DOHH2 (cell line): ENCODE data around the gene SRD5A1.

ENCODE experiments used
- H3F3A ChIP-seq: fragments of 200-600 bp; sonication (generic), shearing (Covaris generic); 2 replicates; pipeline ENCODE4 v1.6.0; 2016; ENCODE audit warnings: antibody characterized with exemption, mild to moderate bottlenecking; ENCODE audit not compliant: control insufficient read depth, insufficient read depth
- H3K27ac ChIP-seq: fragments of 200-600 bp; sonication (generic); 2 replicates; pipeline ENCODE4 v1.5.1; 2014; ENCODE audit warnings: low read depth, mild to moderate bottlenecking, low read length, moderate library complexity
- H3K27me3 ChIP-seq: fragments of 200-600 bp; sonication (generic); 2 replicates; pipeline ENCODE4 v1.6.1; 2014; ENCODE audit warnings: mild to moderate bottlenecking, low read length, mixed read lengths; ENCODE audit not compliant: control insufficient read depth
- H3K36me3 ChIP-seq: fragments of 200-600 bp; sonication (generic); 2 replicates; pipeline ENCODE4 v1.6.1; 2014; ENCODE audit warnings: mild to moderate bottlenecking, low read length, moderate library complexity, mixed read lengths; ENCODE audit not compliant: control insufficient read depth
- H3K4me1 ChIP-seq: fragments of 200-600 bp; sonication (generic); 2 replicates; pipeline ENCODE4 v1.6.1; 2014; ENCODE audit warnings: mild to moderate bottlenecking, low read length, mixed read lengths; ENCODE audit not compliant: control insufficient read depth
- H3K4me2 ChIP-seq: fragments of 200-600 bp; sonication (generic); 2 replicates; pipeline ENCODE4 v1.6.0; 2014; ENCODE audit warnings: mild to moderate bottlenecking, low read length, moderate library complexity
- H3K4me3 ChIP-seq: fragments of 200-600 bp; sonication (generic); 2 replicates; pipeline ENCODE4 v1.5.1; 2014; ENCODE audit warnings: mild to moderate bottlenecking, low read length, mixed read lengths
- H3K79me2 ChIP-seq: fragments of 200-600 bp; sonication (generic); 2 replicates; pipeline ENCODE4 v1.6.1; 2014; ENCODE audit warnings: mild to moderate bottlenecking, low read length, mixed read lengths; ENCODE audit not compliant: control insufficient read depth
- H3K9me2 ChIP-seq: fragments of 200-600 bp; sonication (generic); replicated peaks from 2 replicates; pipeline ENCODE4 v1.6.1; 2014; ENCODE audit warnings: mild to moderate bottlenecking, low read length, mixed read lengths; ENCODE audit not compliant: control insufficient read depth
- H3K9me3 ChIP-seq: fragments of 200-600 bp; sonication (generic); 2 replicates; pipeline ENCODE4 v1.6.1; 2014; ENCODE audit warnings: antibody characterized with exemption, low read length, mixed read lengths; ENCODE audit not compliant: control insufficient read depth, insufficient read depth
- H4K20me1 ChIP-seq: fragments of 200-600 bp; sonication (generic); 2 replicates; pipeline ENCODE4 v1.6.0; 2014; ENCODE audit warnings: low read depth, mild to moderate bottlenecking, antibody characterized with exemption, low read length, moderate library complexity; ENCODE audit not compliant: control insufficient read depth, insufficient read depth
- CTCF ChIP-seq: fragments of 200-600 bp; sonication (generic); IDR thresholded peaks from one replicate; pipeline ENCODE4 v1.5.1; 2014; ENCODE audit warnings: antibody characterized with exemption, mild to moderate bottlenecking, low read depth, low read length; ENCODE audit not compliant: poor library complexity, severe bottlenecking
- EZH2phosphoT487 ChIP-seq: fragments of 200-600 bp; sonication (generic); IDR thresholded peaks from 2 replicates; pipeline ENCODE4 v1.6.1; 2017; ENCODE audit warnings: borderline replicate concordance, mild to moderate bottlenecking, antibody characterized with exemption, low read length, moderate library complexity, mixed read lengths

The SRD5A1 gene

GRCh38 chr5:6649681-6650080 lies 16.4 kb downstream of the SRD5A1 start:
- H3K4me1 ChIP-seq, result peaks cover 30% of the 10 kb centered on the region
- no peak overlapping the region for H3K4me2 ChIP-seq
- H3K4me3 ChIP-seq, result no peak overlapping the region
- no peaks in the 10 kb centered on the region for H4K20me1 ChIP-seq
- peaks cover 7% of the 10 kb centered on the region; the same call in 1 of the 2 replicates for H3K36me3 ChIP-seq
- H3K9me2 ChIP-seq, result no peaks in the 10 kb centered on the region
- TF ChIP-seq EZH2phosphoT487, result no peak
- no peak for TF ChIP-seq CTCF
- no peaks in the 10 kb centered on the region for H3F3A ChIP-seq
- no peak overlapping the region for H3K27ac ChIP-seq
- no peaks in the 10 kb centered on the region for H3K9me3 ChIP-seq
- H3K27me3 ChIP-seq, result no peaks in the 10 kb centered on the region
- peaks cover 18% of the 10 kb centered on the region for H3K79me2 ChIP-seq

GRCh38 chr5:6652025-6652424 lies 18.8 kb downstream of the SRD5A1 start:
- TF ChIP-seq EZH2phosphoT487 (no peak), CTCF (no peak)
- Histone ChIP-seq H3K4me2 (peak overlapping the region; percentile 61), H3K27me3 (no peaks in the 10 kb centered on the region), H3K27ac (no peak overlapping the region), H3F3A (no peaks in the 10 kb centered on the region), H3K36me3 (peaks cover 25% of the 10 kb centered on the region), H3K79me2 (peaks cover 18% of the 10 kb centered on the region), H3K4me3 (peak overlapping the region; percentile 37), H4K20me1 (no peaks in the 10 kb centered on the region), H3K4me1 (peaks cover 30% of the 10 kb centered on the region), H3K9me2 (no peaks in the 10 kb centered on the region), H3K9me3 (no peaks in the 10 kb centered on the region; the same call in 1 of the 2 replicates)

GRCh38 chr5:6655432-6655831 lies 22.2 kb downstream of the SRD5A1 start:
- peaks cover 42% of the 10 kb centered on the region for H3K36me3 ChIP-seq
- H3K9me2 ChIP-seq, result no peaks in the 10 kb centered on the region
- H3K27ac ChIP-seq, result no peak overlapping the region
- peaks cover 4% of the 10 kb centered on the region; the same call in 1 of the 2 replicates for H3K79me2 ChIP-seq
- H3K9me3 ChIP-seq, result no peaks in the 10 kb centered on the region; the same call in 1 of the 2 replicates
- peaks cover 29% of the 10 kb centered on the region for H3K4me1 ChIP-seq
- H3K4me3 ChIP-seq, result no peak overlapping the region
- no peaks in the 10 kb centered on the region for H4K20me1 ChIP-seq
- TF ChIP-seq EZH2phosphoT487 (no peak), CTCF (no peak)
- H3F3A ChIP-seq, result no peaks in the 10 kb centered on the region
- H3K27me3 ChIP-seq, result no peaks in the 10 kb centered on the region
- H3K4me2 ChIP-seq, result no peak overlapping the region
